ENCODE measurements around the gene HNRNPAB.

The HNRNPAB gene

DNA sequence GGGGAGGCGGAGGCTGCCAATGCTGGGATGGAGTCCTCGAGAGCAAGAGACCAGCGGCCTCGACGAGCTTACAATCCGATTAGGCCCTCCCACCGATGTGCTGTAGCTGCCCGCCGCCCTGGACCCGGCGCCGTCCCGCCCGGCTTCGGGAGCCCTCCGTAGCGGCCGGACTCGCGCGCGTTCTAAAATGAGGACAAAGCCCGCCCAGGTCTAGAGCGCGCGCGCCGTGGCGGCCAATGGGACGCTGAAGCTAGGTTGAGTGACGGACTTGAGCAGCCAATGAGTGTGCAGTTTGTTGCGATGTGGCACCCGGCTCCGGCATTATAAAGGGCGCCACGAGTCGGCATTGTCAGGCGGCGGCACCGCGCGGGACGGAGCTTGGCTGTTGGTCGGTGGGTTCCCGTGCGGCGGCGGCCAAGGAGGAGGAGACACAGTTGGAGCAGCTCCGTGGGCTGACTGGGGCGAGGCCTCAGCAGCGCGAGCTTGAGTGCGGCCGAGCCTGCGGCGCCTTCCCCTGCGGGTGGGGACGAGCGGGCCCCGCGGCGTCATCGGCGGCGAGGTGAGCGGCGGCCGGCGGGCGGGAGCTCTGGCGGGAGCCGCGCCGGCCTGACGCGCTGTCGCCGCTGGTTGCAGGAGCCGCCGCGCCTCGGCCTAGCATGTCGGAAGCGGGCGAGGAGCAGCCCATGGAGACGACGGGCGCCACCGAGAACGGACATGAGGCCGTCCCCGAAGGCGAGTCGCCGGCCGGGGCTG, at the start of gene HNRNPAB:
TSS of gene HNRNPAB (plus strand) at position 352 of the 753 bp plus-strand sequence. CDS start at position 657, 305 bp downstream.
- peak; percentile 88 to 93 for DNase-seq (ENCODE audit: low read depth in 2 of 2)

DNA sequence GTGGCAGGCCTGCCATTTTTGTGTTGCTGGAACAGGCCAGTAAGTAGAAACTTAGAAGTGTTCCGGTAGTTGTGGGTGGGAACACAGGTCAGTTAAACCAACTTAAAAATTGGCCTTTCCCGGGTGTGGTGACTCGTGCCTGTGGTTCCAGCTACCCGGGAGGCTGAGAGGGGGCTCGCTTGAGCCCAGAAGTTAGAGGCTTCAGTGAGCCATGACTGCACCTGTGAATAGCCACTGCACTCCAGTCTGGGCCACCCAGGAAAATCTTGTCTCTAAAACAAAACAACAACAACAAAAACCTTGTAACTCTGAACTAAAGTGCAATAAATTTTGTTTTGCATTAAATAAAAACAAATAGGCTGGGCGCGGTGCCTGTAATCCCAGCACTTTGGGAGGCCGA, 49.3 kb upstream of the HNRNPAB start:
- no peak for DNase-seq (ENCODE audit: low read depth in 2 of 2)

DNA sequence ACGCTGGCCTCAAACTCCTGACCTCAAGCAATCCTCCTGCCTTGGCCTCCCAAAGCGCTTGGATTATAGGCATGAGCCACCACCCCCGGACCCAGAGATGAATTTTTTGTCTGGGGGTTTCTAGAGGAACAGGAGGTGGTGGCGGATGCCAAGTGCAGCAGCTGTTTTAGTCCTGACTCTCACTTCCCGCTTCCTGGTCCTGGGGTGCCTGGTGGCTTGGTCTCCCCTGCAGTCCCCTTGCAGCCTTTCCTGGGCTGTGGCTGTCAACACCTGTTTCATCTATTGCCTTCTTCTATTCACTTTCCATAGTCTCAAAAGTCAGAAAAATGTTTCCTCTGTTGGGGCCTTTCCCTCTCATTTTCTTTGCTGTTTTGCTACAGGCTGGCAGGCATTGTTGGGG, 44.2 kb upstream of the HNRNPAB start:
- DNase-seq (ENCODE audit: low read depth in 2 of 2), result no peak

DNA sequence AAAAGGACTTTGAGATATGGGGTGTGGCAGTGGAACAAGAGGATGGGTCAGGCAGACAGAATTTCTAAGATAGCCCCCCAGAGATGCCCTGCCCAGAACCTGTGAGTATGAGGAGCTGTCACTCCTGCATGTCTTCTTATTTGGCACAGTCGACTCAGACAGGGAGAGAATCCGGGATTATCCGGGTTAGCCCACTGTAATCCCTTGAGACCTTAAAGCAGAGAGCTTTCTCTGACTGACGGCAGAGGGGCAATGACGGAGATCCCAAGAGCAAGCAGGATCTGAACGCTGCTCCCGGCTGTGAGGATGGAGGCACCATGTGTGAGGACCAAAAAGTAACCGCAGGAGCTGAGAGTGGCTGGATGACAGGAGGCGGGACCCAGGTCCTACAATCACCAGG, 41.9 kb upstream of the HNRNPAB start:
- no peak for DNase-seq (ENCODE audit: low read depth in 2 of 2)

DNA sequence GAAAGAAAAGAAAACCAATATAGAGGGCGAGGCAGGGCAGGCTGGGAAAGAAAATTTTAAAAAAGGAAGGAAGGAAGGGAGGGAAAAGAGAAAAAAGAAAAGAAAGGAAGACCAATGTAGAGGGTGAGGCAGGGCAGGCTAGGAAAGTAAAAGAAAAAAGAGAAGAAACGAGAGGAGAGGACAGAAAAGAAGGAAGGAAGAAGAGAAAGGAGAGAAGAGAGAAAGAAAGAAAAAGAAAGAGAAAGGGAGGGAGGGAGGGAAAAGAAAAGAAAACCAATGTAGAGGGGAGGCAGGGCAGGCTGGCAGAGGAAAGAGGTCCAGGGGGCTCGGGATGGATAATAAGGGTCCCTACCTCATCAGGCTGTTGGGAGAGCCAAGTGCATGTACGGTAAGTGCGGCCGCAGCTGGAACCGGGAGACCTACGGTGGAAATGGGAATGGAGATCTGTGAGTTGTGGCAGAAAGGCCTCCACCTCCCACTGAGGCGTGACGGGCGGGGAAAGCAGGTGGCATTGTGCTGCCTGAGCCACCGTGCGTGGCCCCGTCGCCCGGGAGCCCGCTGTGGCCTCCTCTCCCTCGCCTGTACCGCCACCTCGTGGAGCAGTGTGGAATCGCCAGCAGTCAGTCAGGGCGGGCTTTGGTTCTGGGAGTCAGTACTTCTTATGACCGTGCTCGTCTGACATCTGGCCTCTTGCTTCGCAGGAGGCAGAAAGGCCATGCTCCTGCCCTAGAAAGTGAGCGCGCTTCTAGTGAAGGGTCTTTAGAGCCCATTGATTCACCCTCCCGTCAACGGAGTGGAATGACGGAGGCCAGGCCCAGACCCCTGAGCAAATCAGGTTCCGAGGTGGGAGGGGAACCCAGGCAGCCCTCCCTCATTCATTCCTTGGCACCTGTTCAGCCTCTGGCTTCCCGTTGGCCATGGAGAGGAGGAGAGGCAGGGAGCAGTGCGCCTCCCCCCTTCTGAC, 40.3 kb upstream of the HNRNPAB start:
- DNase-seq (ENCODE audit: low read depth in 2 of 2), result peak; percentile 4 to 20

DNA sequence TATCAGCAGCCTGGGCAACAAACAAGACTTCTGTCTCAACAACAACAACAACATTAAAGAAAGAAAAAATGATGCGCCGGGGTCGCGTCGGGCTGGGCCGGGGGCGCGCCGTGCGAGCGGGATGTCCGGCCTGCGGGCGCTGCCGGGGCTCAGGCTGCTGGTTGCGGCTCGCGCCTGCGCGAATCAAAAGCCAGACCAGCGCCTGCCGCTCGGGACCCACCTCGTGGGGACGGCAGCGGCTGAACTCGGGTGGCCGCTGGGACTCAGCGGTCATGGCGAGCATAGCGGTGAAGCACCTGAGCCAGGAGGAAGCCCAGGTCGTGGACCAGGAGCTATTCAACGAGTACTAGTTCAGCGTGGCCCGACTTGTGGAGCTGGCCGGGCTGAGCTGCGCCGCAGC, 38.8 kb upstream of the HNRNPAB start:
- no peak for DNase-seq (ENCODE audit: low read depth in 2 of 2)

DNA sequence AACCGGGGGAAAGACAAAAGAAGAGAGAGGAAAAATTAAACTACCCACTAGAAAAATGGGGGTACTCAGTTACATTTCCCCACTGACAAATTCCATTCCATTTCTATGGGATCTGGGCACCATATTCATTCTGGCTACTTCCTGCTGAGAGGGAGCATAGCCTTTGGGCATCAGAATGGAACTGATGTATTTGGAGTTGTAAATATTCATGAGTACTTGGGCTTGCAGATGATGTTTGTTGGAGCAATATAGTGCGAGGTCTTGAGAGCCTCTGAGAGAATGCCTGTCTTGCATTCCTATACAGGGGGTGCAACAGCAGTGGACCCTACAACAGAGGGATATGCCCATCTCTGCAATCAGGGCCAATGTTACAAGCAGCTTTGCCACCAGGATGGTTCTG, 33.9 kb upstream of the HNRNPAB start:
- no peak for DNase-seq (ENCODE audit: low read depth in 2 of 2)

DNA sequence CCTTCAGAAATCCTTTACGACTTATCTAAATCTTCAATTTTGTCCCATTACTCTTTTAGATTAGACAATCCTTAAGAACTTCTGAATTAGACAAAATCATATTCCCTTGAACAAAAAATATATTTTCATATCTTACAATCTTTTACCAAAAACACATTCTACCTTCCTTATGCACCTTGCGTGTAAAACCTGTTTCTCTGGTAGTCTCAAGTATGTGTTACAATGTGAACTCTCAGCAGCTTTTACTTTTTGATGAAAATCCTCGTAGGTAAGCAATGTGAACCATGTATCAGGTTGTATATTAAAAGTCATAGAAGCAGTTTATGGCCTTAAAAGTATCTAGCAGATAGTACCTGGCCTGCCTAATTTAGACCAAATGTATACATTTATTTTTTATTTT, 29.9 kb upstream of the HNRNPAB start:
- no peak for DNase-seq (ENCODE audit: low read depth in 2 of 2)

DNA sequence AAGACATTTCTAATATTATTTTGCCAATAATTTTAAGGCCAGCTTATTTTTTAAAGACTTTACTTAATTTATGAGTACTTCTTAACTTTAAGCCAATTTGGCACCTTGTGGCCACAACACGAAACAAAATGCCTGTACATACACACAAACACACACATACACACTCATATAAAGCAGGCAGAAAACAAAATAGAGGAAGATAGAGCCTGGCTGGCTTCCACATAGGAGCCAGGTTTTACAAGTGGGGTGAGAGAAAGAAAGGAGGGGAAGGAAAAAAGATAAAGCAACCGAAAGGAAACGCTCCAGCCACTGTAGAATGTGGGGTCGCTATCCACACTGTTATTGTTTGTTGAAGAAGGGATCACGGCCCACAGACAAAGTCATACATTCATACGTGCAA, 27.5 kb upstream of the HNRNPAB start:
- DNase-seq (ENCODE audit: low read depth in 2 of 2), result no peak

DNA sequence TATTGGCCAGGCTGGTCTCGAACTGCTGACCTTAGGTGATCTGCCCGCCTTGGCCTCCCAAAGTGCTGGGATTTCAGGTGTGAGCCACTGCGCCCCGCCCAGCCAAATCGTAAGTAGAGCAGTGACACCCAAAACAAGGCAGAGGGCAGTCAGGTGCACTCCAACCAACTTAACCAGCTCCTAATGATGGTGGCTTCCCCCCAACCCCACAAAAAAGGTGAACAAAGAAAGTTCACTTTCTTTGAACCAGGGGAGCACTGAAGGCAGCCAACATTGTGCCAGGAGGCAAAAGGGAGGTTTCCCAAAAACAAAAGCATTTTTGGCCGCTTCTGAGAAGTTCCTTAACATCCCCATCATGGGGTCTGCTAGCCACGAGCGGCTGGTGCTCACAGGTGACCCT, 26.8 kb upstream of the HNRNPAB start:
- no peak for DNase-seq (ENCODE audit: low read depth in 2 of 2)

DNA sequence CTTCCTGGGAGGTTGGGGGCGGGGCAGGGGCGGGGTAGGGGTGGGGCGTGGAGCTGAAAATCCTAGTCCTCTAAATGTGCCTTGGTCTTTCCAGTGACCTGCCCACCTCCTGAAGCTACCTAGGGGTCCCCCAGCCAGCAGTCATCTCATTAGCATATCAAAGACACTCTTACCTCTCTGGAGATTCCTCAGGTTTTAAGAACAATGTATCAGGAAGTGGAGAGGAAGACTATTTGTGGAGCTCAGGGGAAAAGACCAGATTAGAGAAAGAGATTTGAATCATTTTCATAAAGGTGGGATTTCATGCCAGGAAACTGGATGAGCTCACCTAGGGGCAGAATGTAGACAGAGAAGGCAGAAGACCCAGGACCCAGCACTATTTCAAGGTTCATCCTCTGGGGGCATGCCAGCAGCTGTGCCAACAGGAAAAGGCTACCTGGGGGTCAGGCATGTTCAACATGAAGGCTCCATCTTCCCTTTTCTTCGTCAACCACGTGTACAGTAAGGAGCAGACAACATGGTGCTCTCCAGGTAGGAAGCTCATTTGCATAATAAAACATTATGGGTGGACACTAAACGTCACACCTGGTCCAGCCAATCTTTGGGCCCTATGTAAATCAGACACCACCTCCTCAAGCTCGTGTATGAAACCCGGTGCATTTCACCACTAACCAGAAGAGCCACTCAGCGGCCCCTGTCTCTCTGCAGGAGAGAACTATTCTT, 24.0 kb upstream of the HNRNPAB start:
- no peak for DNase-seq (ENCODE audit: low read depth in 2 of 2)

DNA sequence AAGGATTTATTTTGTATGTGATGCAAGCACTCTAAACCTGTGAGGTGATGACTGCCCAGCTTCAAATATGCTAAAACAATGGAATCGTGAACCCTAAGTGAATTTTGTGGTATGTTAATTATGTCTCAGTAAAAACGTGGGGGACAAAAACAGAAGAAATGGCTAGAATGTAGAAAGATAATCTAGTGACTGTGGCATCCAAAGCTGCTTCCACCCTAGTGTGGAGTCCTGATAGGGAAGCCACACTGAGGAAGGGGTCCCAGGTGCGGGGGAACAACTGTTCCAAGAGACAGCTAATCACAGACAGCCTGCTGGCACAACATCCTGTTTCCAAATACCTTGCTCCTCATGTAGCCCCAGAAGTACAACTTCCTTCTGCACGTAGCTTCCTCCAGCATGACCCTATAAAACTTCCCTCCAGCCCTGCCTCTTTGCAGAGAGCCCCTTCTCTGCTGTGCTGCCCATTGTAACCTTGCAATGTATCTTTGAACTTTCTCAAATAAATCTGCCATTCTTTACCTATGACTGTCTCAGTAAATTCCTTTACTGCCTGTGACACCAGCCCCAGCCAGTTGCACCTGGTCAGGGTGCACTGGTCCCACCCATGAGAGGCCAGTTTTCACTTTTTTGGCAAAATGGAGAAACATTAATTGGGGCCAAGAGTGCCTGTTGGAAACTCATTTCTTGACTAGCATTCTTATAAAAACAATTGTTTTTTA, 22.0 kb upstream of the HNRNPAB start:
- no peak for DNase-seq (ENCODE audit: low read depth in 2 of 2)

DNA sequence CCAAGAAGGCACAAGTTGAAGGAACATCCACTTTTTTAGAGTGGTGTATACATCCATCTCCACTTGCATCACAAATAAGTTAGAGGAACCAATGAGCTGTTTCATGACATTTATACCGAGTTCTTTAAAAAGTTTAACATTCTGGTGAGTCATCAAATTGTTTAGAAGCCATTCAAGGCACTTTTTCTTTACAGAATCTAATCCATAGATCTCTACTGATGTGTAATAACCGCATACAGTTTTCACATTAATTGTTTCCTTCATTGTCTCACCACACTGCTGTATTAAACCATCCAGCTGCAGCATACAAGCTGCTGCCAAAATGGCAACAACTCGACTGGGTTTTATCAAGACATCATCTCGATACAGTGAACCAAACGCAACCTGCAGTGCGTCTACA, 17.9 kb upstream of the HNRNPAB start:
- peak; percentile 26 to 41 for DNase-seq (ENCODE audit: low read depth in 2 of 2)

DNA sequence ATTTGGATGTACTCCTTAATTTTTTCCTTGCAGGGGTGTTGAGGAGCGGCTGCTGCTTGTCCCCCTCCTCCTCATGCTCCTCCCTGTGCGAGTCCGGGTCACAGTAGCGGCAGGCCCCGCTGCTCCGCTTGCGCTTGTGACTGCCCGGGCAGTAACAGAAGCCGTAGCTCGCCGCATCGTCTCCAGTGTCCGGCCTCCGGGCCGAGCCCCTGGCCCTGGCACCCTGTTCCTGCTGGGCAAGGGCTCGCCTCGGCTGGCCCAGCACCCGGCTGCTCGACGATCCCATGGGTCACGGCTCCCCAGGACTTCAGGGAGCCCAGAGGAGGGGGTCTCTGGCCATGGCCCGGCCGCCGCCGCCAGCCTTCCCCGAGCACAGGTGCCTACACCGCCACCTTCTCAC, 17.3 kb upstream of the HNRNPAB start, which contains the start of gene GMCL2:
TSS of gene GMCL2 (minus strand) at position 358 of the 400 bp plus-strand sequence. CDS start at position 286, 72 bp downstream.
- DNase-seq (ENCODE audit: low read depth in 2 of 2), result no peak

DNA sequence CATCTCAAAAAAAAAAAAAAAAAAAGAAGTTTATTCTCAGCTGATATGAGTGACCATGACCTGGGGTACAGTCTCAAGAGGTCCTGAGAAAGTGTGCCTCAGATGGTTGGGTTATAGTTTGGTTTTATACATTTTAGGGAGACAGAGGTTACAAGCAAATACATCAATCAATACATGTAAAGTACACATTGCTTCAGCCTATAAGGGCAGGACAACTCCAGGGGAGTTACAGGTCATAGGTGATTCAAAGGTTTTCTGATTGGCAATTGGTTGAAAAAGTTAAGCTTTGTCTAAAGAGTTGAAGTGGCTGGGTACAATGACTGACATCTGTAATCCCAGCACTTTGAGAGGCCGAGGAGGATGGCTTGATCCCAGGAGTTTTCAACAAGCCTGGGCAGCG, 14.9 kb upstream of the HNRNPAB start:
- no peak for DNase-seq (ENCODE audit: low read depth in 2 of 2)

DNA sequence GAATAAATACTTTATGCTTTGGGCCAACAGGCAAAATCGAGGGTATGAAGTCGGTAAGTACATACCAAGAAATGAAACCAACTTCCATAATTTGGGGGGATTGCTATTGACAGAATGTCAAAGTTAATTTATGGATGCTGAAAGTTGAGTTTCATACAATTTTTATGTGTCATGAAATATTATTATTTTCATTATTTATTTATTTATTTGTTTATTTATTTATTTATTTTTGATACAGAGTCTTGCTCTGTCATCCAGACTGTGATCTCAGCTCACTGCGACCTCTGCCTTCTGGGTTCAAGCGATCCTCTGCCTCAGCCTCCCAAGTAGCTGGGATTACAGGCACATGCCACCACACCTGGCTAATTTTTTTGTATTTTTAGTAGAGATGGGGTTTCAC, 12.7 kb upstream of the HNRNPAB start:
- no peak for DNase-seq (ENCODE audit: low read depth in 2 of 2)

DNA sequence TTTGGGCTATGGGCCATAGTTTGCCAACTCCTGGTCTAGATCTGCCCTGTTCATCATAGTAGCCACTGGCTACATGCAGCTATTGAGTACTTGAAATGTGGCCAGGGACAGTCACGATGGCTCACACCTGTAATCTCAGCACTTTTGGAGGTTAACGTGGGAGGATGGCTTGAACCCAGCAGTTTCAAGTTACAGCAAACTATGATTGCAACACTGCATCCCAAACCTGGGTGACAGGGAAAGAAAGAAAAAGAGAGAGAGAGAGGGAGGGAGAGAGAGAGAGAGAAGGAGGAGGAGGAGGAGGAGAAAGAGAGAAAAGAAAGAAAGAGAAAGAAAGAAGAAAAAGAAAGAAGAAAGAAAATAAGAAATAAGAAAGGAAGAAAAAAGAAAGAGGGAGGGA, 12.1 kb upstream of the HNRNPAB start:
- DNase-seq (ENCODE audit: low read depth in 2 of 2), result no peak

DNA sequence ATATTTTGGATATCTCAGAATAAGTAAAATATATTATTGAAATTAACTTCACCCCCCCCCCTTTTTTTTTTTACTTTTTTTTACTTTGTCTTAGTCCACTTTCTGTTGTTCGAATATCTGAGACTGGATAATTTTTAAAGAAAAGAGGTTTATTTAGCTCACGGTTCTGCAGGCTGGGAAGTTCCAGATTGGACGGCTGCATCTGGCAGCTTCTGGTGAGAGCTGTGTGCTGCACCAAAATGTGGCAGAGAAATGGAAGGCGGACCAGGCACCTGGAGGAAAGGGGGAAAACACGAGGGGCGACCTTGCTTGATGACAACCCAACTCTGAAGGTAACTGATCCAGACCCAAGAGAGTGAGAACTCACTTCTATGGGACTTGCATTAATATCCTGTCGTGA, 11.5 kb upstream of the HNRNPAB start:
- DNase-seq (ENCODE audit: low read depth in 2 of 2), result no peak

DNA sequence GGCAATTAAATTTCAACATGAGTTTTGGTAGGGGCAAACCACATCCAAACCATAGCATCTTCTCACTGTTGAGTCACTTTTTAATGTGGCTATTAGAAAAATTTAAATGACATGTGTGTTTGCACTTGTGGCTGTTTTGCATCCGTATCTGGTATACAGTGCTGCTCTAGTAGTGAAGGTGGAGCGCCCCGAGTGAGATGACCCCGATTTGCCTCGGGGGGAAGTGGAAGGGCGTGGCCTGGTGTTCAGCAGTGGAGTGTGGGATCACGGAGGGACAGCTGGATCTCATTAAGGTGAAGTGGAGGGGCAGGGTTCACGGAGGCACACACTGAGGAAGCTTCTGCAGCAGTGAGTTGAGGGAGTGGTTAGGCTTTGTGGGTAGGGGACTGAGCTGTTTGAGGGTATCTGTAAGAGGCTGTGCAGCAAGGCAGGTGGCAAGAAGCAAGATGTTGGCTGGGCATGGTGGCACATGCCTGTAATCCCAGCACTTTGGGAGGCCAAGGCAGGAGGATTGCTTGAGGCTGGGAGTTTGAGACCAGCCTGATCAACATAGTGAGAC, 11.0 kb upstream of the HNRNPAB start:
- no peak for DNase-seq (ENCODE audit: low read depth in 2 of 2)

DNA sequence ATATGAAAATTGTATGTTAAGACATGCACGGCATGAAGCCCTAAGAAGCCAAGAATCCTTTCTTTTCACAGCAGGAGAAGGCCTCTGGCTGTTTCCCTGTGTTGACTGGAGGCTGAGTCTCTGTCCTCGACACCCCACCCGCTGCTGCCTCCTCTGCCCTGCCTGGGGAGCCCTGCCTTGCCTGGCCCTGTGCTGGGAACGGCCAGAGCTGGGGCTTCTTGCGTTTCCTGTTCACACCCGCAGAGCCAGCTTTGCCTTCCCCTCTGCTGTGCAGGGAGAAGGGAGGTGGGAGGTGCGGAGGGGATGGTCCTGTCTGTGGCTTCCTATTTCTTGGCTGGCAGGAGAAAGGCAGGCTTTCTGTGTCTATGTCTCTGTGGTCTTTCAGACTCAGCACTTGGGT, 10.3 kb upstream of the HNRNPAB start:
- DNase-seq (ENCODE audit: low read depth in 2 of 2), result no peak

DNA sequence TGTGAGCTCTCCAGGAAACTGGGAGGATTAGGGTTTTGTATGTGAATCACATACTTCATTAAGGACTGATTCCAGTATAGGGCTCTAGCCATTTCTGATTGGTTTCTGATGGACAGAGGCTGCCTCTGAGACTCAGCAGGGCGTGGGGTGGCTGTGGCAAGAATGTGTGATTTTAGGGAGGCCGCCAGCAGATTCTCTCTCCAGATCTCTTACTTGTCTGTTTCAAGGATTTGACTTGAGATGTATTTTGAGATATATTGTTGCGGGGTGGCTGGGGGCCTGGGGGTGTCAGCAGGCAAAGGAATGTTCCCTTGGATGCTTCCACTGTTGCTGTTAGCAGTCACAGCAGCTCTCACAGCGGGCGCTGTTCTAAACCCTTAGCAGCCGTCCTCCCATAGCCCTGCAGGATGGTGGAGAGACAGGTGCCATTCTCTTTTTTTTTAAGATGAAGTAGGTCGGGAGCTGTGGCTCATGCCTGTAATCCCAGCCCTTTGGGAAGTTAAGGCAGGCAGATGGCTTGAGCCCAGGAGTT, 8.0 kb upstream of the HNRNPAB start:
- DNase-seq (ENCODE audit: low read depth in 2 of 2), result no peak

Measured in fibroblast of skin of left biceps (primary cell).